KMS-11 (cell line): Measurements from ENCODE around the gene PDCD4.
A peak's percentile ranks its signal among the peaks of the same experiment; 100 is the strongest.

Source experiments
- H2AFZ ChIP-seq: fragments of 200-600 bp; sonication (generic); 2 replicates; pipeline ENCODE4 v1.6.1; 2016; ENCODE audit warnings: antibody characterized with exemption, mixed run types, low read depth
- H3K27ac ChIP-seq: fragments of 200-600 bp; sonication (generic); 2 replicates; pipeline ENCODE4 v1.6.1; 2016; ENCODE audit warnings: mild to moderate bottlenecking, mixed run types
- H3K27me3 ChIP-seq: fragments of 200-600 bp; sonication (generic); 2 replicates; pipeline ENCODE4 v1.6.1; 2017; ENCODE audit warnings: mild to moderate bottlenecking, low read depth, mixed run types, moderate library complexity; ENCODE audit not compliant: insufficient read depth
- H3K36me3 ChIP-seq: fragments of 200-600 bp; sonication (generic); 2 replicates; pipeline ENCODE4 v1.6.1; 2017; ENCODE audit warnings: mild to moderate bottlenecking, mixed run types; ENCODE audit not compliant: insufficient read depth
- H3K4me1 ChIP-seq: fragments of 200-600 bp; sonication (generic); 2 replicates; pipeline ENCODE4 v1.6.1; 2016; ENCODE audit warnings: mild to moderate bottlenecking, low read depth, mixed run types; ENCODE audit not compliant: poor library complexity, severe bottlenecking
- H3K4me2 ChIP-seq: fragments of 200-600 bp; sonication (generic); 2 replicates; pipeline ENCODE4 v1.7.0; 2016; ENCODE audit warnings: mild to moderate bottlenecking, mixed run types
- H3K4me3 ChIP-seq: fragments of 200-600 bp; sonication (generic); IDR thresholded peaks from 2 replicates; pipeline ENCODE4 v1.6.1; 2017; ENCODE audit warnings: low read depth, low read length, mixed read lengths; ENCODE audit not compliant: insufficient read depth
- H3K79me2 ChIP-seq: fragments of 200-600 bp; sonication (generic); 2 replicates; pipeline ENCODE4 v1.6.1; 2016; ENCODE audit warnings: low read depth, mixed run types; ENCODE audit not compliant: insufficient read depth
- H3K9ac ChIP-seq: fragments of 200-600 bp; sonication (generic); 2 replicates; pipeline ENCODE4 v1.6.1; 2016; ENCODE audit warnings: mild to moderate bottlenecking, mixed run types
- H4K20me1 ChIP-seq: fragments of 200-600 bp; sonication (generic); 2 replicates; pipeline ENCODE4 v1.6.1; 2016; ENCODE audit warnings: mild to moderate bottlenecking, mixed run types; ENCODE audit not compliant: insufficient read depth
- TF ChIP-seq, protein P1 (sequence below): fragments of 200-600 bp; sonication (generic); conservative IDR thresholded peaks from 2 replicates; pipeline ENCODE4 v1.6.1; 2017; ENCODE audit warnings: low read depth, mild to moderate bottlenecking, antibody characterized with exemption, low read length, moderate library complexity, mixed read lengths

The PDCD4 gene

DNA sequence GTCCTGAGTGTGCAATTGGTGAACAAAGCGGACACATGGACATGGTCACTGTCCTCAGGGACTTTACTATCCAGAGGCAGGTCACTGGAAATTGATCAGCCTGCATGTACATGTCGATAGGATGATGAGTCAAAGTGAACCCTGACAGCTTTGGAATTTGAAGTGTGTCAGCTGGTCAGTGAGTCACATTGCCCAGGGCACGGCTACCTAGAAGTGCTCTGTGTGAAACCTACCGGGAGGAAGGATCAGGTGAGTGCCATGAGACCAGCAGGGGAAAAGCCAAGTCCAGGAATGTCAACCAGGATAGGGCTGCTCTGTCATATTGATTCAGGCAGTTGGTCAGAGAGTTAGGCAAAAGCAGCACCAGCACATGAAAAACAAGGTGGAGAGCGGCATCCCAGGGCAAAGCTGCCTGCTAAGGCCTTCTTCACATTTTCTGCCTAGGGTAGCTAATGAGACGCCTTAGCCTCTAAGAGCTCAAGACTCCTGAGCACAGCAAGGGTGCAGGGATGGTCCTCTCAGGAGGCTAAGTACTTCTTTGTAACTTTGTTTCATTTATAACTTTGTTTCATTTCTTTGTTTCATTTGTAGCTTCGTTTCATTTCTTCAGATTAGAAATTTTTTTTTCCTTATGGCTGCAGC, 19.4 kb upstream of the PDCD4 start:
- H3K4me3 ChIP-seq, result no peak overlapping the region
- no peak overlapping the region for H2AFZ ChIP-seq
- no peak overlapping the region for H3K9ac ChIP-seq
- H3K4me1 ChIP-seq, result peaks cover 29% of the 10 kb centered on the region
- H4K20me1 ChIP-seq, result no peaks in the 10 kb centered on the region
- H3K27ac ChIP-seq, result no peak overlapping the region
- H3K27me3 ChIP-seq, result no peaks in the 10 kb centered on the region
- no peaks in the 10 kb centered on the region for H3K36me3 ChIP-seq
- TF ChIP-seq, protein P1, sequence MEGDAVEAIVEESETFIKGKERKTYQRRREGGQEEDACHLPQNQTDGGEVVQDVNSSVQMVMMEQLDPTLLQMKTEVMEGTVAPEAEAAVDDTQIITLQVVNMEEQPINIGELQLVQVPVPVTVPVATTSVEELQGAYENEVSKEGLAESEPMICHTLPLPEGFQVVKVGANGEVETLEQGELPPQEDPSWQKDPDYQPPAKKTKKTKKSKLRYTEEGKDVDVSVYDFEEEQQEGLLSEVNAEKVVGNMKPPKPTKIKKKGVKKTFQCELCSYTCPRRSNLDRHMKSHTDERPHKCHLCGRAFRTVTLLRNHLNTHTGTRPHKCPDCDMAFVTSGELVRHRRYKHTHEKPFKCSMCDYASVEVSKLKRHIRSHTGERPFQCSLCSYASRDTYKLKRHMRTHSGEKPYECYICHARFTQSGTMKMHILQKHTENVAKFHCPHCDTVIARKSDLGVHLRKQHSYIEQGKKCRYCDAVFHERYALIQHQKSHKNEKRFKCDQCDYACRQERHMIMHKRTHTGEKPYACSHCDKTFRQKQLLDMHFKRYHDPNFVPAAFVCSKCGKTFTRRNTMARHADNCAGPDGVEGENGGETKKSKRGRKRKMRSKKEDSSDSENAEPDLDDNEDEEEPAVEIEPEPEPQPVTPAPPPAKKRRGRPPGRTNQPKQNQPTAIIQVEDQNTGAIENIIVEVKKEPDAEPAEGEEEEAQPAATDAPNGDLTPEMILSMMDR, result no peak
- no peaks in the 10 kb centered on the region for H3K79me2 ChIP-seq
- H3K4me2 ChIP-seq, result no peak overlapping the region

DNA sequence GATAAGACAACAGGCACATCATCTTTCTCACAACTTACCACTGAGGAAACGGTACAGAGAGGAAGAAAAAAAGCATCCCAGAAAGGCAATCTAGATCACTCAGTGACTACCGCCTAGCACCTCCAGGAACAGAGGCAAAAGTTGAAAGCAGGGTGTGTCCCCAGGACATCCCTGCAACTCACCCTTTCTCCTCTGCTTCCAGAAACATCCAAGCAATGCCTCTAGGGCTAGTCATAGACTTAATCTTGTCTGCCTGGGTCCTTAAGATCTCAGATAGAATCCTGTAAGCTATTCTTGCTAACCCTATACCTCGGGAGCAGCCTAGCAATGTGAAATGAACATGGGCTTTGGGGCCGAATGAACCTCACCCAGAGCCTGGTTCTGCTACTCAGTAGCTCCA, 18.8 kb upstream of the PDCD4 start:
- TF ChIP-seq, protein P1, result no peak
- no peak overlapping the region for H3K27ac ChIP-seq
- no peaks in the 10 kb centered on the region for H4K20me1 ChIP-seq
- H3K4me3 ChIP-seq, result no peak overlapping the region
- H3K4me1 ChIP-seq, result peaks cover 35% of the 10 kb centered on the region
- H3K4me2 ChIP-seq, result no peak overlapping the region
- H3K9ac ChIP-seq, result no peak overlapping the region
- H3K36me3 ChIP-seq, result no peaks in the 10 kb centered on the region
- no peaks in the 10 kb centered on the region for H3K79me2 ChIP-seq
- no peaks in the 10 kb centered on the region for H3K27me3 ChIP-seq
- H2AFZ ChIP-seq, result no peak overlapping the region

DNA sequence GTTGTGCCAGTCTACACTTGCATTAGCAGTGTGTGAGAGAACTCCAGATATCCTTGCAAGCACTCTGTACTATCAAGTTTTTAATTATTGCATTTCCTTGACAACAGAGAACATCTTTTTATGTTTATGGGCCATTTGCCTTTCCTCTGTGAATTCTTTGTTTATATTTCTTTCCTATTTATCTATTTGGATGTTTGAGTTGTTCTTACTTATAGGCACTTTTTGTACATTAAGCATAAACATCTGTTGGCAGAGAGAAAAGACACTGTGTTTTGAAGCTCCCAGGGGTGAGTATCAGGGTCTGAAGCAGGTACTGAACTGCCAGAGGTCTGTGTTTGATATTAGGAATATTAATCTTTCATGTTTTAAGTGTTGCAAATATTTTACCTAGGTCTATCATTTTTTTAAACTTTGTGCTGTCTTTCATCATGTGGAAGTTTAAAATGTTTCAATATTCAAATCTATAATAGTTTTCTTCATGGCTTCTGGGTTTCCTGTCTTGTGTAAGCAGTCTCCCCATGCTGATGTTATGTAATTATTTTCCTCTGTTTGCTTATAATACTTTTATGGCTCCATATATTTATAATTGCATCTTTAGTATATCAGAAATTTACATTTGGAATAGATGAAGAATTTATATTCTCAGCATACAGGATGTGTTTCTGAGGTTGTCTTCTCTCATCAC, 17.7 kb upstream of the PDCD4 start:
- H3K4me3 ChIP-seq, result no peak overlapping the region
- no peak overlapping the region for H2AFZ ChIP-seq
- H3K9ac ChIP-seq, result no peak overlapping the region
- no peaks in the 10 kb centered on the region for H3K27me3 ChIP-seq
- H3K79me2 ChIP-seq, result no peaks in the 10 kb centered on the region
- TF ChIP-seq, protein P1, result no peak
- H3K4me2 ChIP-seq, result no peak overlapping the region
- H4K20me1 ChIP-seq, result no peaks in the 10 kb centered on the region
- no peaks in the 10 kb centered on the region for H3K36me3 ChIP-seq
- peaks cover 46% of the 10 kb centered on the region for H3K4me1 ChIP-seq
- H3K27ac ChIP-seq, result no peak overlapping the region

DNA sequence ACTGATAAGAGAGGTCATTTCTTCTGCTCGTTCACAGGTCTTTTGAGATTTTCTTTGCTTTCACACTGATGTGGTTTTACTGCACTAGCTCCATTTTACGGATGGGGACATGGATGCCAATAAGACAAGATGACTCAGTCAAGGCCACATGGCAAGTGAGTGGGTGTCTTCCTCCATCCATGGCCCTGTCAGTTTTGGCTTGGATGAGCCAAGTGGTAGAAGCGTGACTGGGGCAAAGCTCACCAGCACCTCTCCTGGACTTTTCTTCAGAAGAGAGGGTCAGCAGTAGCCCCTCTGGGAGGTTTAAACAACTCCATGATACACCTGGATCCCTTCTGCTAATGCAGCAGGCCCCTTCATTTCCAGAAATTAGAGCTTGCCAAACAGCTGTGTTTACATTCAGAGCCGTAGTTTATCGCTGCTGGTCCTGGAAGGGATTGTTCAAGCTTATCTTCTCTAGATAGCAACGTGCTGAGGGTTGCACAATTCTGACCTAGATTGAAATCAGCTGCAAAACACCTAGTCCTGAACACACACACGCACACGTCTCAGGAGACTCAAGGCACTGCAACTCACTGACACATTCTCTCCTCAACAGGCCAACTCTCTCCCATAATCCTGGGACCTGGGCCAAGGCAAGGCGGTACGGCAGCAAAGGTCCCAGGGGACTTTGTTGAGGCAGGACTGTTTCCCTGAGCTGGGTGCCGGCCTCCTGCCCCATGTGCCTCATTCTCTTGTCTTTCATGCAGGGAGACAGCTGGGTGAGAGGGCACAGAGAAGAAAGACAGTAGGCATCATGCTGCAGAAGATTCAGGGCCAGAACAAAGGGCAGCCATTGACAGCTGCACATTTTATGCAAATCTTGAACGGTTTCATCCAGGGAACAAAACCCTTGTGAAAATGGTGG, 14.2 kb upstream of the PDCD4 start:
- Histone ChIP-seq H3K36me3 (no peaks in the 10 kb centered on the region), H2AFZ (peak overlapping the region; percentile 70), H3K27me3 (no peaks in the 10 kb centered on the region), H3K4me3 (no peak overlapping the region), H3K27ac (peak overlapping the region; percentile 91), H3K4me2 (peak overlapping the region; percentile 30; the same call in 1 of the 2 replicates), H3K9ac (peak overlapping the region; percentile 39; the same call in 1 of the 2 replicates), H4K20me1 (no peaks in the 10 kb centered on the region), H3K79me2 (no peaks in the 10 kb centered on the region), H3K4me1 (peaks cover 49% of the 10 kb centered on the region)
- TF ChIP-seq, protein P1, result 0 out of 2 replicates have a peak, but pooled peaks have one; percentile 14
